ENCODE data around the gene UBALD1.

UBALD1 gene

DNA sequence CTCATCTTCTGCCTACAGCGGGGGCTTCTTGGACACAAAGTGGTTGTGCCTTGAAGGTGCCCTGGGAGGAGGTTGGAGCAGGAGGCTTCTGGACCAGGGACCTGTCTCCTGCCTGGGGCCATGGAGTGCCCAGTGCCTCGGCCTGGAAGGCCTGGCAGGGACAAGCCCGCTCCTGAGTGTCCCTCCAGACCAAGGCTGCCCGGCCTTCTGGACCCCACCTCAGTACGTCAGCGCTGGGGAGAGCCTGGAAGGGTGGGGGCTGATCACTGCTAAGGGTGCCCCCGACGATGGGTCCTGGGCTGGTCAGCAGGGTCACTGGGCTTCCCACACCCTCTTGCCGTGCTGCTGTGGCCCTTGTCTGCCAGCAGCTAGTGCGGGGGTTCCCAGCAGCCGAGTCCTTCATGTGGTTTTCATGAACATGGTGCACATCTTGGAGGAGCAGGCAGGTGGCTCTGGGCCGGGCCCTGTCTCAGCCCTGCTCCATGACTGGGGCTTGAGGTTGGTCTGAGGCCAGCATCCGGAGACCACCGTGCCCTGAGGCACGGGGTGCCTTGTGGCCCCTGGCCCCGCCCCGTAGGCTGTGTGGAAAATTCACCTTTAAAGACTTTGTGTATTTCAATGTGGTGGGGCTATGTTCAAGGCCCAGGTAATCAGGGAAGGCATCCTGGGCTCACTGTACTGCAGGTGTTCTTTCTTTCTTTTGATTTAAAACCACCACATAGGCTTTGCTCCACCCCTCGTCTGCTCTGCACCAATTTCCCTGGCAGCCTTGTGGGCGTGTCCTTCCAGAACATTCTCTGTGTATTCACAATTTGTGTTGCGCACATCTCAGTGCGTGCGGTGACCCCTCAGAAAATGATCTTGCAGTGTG lies 32.3 kb upstream of the UBALD1 start:
- DNase-seq: no peak

DNA sequence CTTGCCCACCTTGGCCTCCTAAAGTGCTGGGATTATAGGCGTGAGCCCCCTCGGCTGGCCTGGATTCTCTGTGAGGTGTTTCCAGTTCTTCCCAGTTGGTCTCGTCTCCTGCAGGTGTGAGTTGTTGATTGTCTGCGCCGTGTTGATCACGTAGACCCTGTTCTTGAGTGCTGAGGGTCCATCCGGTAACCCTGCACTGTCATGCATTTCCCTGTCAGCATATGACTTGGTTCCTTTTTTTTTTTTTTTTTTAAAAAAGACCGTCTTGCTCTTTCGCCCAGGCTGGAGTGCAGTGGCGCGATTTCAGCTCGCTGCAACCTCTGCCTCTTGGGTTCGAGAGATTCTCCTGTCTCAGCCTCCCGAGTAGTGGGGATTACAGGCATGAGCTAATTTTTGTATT lies 27.2 kb upstream of the UBALD1 start:
- DNase-seq: no peak

DNA sequence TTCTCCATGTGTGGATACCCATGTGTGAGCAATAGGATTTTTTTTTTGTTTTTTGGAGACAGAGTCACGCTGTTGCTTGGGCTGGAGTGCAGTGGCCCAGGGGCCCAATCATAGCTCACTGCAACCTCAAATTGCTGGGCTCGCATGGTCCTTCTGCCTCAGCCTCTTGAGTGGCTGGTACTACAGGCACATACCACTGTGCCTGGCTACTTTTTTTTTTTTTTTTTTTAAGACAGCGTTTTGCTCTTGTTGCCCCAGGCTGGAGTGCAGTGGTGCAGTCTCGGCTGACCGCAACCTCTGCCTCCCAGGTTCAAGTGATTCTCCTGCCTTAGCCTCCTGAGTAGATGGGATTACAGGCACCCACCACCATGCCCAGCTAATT lies 26.6 kb upstream of the UBALD1 start:
- no peak for DNase-seq

DNA sequence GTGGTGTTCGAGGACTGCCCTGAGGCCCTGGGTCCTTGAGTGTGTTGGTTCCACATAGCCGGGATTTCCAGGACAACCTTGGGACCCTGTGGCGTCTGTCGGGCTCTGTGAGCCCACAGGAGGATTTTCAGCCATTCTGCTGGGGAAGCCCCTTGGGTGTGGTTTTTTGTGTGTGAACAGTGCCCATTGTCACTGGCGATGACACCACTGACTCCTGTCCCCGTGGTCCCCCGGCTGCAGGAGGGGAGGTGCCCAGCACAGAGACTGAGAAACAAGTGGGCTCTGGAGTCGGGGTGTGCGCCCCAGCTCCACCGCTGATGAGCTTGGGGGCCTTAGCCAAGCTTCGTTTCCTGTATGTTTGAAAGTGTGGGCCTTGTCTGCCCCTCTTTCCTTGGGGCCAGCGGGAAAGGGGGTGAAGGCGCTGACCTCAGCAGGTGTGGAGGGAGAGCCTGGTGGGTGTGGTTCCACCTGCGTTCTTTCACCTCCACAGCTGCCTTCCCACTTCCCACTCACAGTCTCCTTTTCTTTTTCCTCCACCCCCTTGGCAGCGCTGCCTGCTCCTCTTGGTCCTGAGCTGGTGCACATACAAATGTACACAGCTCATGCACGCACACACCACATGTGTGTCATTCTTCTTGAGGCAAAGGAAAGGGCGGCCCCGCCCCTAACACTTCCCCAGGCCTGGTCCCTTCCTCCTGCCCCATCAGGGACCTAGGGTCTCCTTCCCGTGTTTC lies 26.1 kb upstream of the UBALD1 start:
- peak; percentile 7 for DNase-seq

DNA sequence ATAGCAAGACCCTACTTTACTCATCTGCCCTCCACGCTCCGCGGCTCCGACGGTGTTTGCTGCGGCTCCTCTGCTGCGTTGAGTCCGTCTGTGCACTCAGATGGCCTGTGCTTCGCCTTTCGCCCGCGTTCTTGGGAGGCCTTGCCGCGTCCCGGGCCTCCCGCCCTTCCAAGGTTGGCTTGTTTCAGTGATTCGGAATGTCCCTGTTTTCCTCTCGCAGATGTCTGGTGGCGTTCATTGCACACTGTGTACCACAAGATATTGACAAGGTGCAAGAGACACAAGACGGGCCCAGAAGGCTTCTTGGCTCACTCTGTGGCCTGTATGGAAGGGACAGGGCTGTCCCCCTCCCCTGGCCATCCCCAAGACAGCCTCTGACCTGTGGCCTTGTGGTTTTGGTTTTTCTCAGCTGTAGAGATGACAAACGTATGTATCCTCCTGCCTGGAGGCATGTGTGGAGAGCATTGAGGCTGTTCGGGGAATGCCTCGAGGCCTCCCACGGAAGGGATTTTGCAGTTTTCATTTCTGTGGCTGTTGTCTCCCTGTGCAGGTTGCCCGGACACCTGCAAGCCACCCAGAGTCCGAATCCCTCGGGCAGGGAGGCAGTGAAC lies 25.3 kb upstream of the UBALD1 start:
- DNase-seq: no peak

DNA sequence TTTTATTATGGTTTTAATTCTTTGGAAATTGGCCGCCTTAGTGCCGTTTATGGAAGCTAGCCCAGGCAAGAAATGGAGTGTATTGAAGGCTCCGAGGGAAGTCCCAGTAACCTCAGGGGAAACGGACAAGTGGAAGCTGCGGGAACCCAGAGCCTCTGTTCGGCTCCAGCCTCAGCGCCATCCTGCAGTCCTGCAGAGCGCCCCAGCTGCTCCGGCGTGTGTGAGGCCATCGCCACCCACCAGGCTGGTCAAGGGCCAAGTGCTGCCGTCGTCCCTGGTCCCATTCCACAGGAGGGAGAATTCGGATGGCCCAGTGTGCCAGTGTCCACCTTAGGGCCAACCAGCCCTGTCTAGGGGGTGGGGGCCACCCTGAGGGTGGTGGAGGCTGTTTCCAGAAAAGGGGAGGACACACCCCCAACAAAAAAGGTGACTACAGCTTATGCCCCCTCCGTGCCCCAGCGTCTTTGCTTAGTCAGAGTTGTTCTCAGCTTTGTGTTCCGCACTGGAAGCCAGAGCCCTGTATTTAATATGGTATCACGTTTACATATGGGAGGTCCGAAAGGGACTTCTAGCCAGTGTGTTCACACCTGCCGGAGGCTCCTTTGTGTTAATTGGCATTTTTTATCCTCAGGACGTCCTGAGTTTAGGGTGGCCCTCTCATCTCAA lies 22.9 kb upstream of the UBALD1 start:
- DNase-seq: no peak

DNA sequence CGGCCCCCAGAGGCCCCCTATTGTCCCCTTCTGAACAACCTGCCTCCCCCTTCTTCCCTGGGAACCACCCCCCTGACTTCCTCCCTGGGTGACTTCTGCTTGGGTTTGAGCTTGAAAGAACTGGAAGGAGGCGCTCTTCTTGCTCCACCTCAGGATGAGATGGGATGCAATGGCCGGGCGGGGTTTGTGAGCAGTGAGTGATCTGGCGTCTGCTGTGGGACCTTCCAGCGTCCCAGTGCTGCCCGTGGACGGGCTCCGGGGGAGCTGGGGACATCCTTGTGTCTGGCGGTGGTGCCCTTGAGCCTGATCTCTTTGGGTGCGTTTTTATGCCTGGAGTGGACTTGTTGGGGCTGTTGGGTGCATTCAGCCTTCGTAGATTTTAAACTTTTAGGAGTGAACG lies 21.5 kb upstream of the UBALD1 start:
- no peak for DNase-seq

DNA sequence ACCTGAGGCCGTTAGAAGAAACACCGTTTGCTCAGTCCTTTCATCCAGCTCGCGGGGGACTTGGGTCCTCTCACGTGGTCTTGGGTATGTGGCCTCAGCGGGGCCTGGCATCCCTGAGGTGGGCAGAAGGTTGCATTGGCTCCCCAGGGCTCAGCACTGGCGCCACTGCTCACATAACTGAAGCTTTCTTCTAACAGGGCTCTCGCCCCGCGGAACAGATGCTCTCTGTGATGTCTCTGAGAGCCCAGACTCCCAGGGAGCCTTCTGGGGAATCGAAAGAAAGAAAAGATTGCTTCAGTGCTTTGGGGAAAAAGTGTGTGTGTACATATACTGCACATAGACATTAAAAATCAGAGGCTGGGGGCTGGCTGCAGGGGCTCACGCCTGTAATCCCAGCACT lies 20.1 kb upstream of the UBALD1 start:
- no peak for DNase-seq

DNA sequence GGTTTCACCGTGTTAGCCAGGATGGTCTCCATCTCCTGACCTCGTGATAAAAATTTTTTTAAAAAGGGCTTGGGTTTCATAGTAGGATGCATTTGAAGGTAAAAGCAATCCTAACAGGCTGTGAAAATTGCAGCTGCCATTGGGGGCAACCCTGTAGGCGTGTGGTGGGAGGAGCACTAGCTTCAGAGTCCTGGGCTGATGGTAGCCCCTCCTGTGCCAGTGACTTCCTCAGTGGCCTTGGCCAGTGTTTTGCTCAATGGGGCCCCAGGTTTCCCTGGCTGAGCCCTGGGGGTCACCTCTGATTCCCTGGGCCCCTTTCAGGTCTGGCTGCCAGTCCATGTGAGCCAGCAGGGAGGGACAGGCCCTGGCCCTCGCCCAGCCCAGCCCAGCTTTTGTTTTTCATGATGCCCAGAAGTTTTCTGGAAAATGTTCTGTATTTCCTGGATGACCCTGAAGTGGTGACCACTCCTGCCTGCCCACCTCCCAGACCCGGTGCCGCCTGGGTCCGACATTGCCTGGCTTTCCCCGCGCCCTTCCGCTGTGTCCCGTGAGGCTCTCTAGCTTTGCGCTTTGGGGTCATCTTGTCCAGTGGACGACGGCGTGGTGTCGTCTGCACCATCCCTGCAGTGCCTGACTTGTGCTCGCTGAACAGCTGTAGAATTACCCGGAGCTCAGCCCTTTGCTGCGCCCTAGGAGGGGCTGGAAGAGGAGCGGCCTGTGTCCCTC lies 19.4 kb upstream of the UBALD1 start:
- no peak for DNase-seq

DNA sequence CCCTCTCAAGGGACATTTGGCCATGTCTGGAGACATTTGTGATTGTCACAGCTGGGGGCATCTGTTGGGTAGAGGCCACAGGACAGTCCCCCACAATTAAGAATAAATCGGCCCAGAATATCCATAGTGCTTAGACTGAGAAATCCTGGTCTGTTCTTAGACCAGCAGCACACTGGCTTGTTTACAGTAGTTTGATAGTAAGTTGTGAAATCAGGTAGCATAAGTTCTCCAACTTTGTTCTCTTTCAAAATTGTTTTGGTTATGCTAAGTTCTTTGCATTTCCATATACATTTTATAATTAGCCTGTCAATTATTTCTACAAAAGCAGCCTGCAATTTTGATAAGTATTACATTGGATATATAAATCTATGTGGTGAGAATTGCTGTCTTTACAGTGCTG lies 16.8 kb upstream of the UBALD1 start:
- no peak for DNase-seq

DNA sequence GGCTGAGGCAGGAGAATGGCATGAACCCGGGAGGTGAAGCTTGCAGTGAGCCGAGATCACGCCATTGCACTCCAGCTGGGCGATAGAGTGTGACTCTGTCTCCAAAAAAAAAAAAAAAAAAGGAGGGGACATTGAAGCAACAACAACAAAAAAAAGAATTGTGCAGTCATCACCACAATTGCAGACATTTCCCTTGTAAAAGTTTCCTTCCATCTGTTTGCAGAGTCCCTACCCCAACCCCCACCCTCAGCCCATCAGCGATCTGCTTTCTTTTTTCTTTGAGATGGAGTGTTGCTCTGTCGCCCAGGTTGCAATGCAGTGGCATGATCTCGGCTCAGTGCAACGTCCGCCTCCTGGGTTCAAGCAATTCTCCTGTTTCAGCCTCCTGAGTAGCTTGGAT lies 13.6 kb upstream of the UBALD1 start:
- DNase-seq: no peak

DNA sequence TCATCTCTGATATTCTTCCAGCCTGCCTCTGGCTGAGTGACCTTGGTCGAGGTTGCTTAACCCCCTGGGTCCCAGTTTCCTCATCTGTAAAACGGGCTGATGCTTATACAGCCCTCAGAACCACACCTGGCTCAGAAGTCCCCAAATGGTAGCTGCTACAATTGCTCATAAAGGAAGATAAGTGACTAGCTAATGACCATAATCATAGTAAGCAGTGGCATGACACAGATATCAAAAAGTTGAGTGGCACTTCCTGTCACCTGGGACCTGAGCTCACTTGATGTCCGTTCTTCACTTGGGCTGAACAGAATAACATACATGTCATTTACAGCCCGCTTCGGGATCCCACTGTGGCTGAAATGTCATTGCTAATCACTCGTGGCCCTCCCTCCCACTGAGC lies 11.7 kb upstream of the UBALD1 start:
- DNase-seq: no peak

DNA sequence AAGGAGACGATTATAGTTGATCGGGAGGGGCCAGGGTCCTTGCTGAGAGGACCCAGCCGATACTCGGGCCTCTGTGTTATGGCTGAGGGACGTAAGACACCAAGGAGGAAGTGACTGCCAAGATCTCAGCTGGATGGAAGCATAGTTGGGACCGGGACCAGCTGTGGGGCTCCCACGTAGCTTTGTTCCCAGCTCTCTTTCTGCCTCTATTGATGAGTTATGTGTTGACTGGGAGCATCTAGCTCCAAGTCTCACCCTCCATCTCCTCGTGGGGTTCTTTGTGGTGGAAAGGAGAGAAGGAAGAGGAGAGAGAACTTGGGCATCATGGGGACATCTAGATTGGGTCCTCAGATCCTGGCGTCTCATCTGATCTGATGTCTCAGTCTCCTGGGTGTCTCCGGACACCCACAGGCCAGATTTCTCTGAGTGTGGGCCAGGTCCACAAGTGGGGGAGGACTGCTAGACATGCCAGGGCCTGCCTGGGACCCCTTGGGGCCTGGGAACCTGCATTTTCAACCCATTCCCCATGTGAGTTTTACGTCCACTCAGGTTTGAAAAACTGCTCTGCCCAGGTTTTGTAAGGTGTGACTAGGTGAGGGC lies 11.0 kb upstream of the UBALD1 start:
- DNase-seq: no peak

DNA sequence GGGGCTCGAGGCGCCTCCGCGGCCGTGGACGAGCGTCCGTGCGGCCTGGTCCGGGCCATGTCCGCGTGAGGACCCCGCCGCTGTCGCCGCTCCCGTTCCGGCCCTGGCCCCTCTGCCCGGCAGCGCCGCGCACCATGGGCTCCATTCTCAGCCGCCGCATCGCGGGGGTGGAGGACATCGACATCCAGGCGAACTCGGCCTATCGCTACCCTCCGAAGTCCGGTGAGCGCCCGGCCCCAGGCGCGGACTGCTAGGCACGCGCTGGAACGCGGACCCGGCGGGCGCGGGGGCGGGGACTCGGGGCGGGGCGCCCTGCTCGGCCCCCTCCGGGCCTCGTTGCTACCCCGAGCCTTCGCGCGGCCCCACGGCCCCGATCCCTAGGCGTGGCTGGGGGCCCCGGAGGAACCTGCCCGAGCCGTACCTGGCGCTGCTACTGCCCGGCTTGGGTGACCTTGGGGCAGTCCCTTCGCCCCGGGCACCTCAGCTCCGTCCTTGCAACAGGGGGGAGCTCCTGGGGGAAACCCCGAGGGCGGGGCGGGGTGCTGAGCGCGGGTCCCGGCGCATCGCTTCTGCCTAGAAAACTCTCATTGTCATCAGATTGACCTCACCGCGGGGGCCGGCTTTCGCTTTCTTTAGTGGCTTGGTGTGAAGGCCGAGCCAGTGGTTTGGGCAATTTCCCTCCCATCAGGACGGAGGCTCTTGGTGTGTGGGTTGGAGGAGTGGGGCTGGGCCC lies 10.3 kb upstream of the UBALD1 start:
- DNase-seq: peak; percentile 39

DNA sequence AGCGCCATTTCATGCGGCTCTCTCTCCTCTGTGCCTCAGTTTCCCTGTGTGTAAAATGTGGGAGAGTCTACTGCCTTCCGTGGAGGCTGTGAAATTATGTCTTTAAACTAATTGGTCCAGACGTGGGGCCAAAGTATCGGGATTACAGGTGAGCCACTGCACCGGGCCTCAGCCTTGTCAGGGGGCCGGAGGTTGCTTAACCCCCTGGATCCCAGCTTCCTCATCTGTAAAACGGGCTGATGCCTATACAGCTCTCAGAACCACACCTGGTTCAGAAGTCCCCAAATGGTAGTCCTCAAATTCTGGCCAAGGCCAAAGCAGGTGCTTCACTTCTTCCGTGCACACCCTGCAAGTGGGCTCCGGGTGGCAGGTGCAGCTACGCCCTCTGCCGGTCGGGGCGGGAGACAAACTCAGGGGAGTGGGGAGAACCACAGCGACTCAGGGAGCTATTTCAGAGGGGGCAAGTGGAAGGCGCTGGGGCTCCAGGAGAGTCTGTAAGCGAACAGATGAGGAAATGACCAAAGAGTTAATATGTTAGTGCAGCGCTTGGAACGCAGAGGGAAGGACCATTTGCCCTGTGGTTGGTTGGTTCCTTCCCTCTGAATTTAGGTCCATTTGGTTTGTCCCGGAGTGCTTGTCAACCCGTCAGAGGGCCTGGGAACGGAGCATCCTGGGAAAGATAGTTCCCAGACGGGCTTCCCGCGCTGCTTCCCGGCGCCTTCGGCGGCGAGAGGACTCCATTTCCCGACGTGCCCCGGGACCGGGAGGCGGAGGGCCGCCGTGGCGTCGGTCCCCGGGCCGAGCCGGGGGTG lies 9.5 kb upstream of the UBALD1 start, which contains the start of gene MGRN1:
TSS of gene MGRN1 (plus strand) at position 812 of the 812 bp plus-strand sequence. CDS start 135 bp downstream, outside the sequence.
- peak; percentile 97 for DNase-seq

DNA sequence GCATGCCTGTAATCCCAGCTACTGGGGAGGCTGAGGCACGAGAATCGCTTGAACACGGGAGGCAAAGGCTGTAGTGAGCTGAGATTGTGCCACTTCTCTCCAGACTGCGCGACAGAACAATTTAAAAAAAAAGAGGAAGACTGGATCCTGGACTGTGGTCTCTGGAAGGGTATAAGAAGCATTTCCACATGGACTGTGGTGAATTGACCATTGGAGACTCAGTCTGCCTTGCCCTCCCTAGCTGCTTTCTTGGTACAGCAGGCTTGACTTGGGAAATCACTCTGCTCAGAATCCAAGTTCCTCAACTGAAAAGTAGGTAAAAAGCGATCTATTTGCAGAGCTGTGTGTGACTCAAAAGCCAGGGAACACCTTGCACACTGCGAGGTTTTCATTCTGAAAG lies 8.9 kb upstream of the UBALD1 start:
- DNase-seq: no peak

DNA sequence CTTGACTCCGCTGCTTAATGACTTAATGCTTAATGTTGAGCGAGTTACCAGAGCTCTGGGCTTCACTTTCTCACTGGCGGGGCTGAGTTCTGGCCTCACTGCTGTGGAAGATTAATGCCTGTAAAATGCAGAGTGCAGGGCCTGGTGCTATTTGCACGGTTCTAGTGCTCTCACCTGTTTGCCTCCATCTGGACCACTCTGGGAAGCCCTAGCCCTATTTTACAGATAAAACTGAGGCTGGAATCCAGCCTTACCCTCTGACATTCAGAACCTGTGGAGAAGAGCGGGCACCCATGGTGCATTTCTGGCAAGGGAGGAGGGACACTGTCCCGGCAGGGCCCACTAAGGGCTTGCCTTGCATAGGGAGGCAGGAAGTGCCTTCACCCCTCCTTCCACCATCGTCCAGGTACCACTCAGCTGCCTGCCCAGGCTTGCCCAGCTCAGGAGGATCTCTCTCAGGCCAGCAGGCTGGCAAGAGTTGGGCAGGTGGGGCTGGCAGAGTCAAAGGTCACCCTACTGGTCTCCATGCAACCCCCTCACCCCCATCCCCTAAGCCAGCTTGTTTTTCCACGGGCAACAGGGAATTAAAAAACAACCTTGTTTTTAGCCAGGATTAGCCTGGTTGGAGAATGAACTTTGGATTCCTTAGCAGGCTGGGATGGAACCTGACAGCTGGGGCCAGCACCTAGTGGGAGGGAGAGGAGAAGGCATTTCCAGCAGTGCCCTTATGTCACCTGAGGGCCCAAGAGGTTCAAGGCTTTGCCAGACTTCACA lies 4.1 kb upstream of the UBALD1 start:
- no peak for DNase-seq

DNA sequence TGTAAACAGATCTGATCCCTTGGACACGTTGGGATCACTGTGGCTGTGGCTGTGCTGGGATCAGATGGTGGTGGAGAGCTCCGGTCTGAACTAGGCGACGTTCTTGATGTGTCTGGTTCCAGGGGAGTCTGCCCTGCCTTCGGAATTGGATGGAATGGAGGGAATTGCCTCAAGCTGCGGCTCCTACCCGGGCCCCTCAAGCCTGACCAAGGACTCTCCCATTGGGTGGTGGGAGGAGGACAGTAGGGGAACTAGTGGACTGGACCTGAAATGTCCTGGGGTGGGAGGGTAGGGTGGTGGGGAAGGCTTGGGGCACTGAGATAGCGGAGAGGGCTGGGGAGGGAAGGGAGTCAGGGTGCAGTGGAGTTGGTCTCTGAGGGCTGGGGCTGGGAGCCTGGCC lies 3.2 kb upstream of the UBALD1 start:
- DNase-seq: no peak

DNA sequence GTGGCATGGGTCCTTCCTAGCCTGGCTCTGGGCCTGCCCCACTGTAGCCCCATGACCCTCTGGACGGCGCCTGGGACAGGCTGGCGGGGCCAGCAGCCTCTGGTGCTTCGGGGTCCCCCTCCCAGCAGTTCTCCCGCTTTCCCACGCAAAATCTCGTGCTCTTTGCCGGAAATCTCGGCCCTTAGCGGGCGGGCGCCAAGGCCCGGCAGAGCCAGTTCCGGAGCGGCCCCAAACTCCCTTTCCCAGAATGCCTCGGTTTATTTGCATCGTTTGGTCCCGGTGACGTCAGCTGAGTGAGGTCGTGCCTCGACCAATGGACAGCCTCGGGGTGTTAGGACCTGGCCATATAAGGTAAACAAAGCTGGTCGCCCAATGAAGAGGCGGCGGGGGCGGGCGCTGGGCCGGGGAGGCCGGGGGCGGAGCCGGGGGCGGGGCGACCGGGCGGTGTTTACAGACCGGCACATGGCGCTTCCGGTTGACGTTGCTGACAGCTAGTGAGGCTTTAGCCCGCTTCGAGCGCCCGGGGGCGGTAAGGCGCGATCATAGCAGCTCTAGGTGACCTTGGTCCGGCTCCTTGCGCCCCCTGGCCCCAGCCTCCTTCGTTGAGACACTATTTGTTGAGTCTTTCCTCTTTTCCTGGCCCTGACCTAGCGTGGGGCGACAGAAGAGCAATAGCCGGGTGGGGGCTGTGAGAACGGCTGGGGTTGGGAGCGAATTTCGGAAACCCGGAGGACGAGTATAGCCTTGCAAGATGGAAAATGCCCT lies 1.5 kb upstream of the UBALD1 start:
- peak; percentile 100 for DNase-seq
